ENCODE measurements around the gene KIF9. TPM values are rescaled to one million over a fixed set of nuclear protein-coding genes. Genes with fewer than 3 reads are reported as not detected.

KIF9 gene
- polyA plus RNA-seq, 1 experiment, result 4.0 TPM

DNA sequence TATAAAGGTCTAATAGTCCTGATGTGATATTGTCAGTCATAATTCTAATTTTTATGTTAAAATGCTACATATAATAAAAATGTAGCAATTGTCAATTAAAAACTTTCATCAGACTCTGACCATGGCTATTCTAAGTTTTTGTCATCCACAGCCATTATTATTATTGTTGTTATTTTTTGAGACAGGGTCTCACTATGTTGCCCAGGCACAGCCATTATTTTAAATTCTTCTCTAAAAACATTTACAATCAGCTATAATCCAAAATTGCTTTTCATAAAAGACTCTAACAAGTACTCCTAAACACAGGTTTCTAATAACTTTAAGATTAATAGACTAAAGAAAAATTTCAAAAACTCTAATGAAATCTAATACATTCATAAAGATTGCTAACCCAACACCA, 77.7 kb downstream of the KIF9 start:
- Histone ChIP-seq H3K27me3 (ENCODE audit: control insufficient read depth, insufficient read depth, low read length) (no peaks in the 10 kb centered on the region), H3K9me3 (ENCODE audit: control insufficient read depth, insufficient read depth, low read length) (no peaks in the 10 kb centered on the region), H3K27ac (ENCODE audit: low read depth, low read length) (no peak overlapping the region), H3K4me3 (ENCODE audit: low read depth, low read length) (no peak overlapping the region)
- ChIA-PET CTCF (no interaction called here), POLR2A (no interaction called here)
- no peak for DNase-seq (ENCODE audit: low read depth, low spot score)
- TF ChIP-seq, protein P1, sequence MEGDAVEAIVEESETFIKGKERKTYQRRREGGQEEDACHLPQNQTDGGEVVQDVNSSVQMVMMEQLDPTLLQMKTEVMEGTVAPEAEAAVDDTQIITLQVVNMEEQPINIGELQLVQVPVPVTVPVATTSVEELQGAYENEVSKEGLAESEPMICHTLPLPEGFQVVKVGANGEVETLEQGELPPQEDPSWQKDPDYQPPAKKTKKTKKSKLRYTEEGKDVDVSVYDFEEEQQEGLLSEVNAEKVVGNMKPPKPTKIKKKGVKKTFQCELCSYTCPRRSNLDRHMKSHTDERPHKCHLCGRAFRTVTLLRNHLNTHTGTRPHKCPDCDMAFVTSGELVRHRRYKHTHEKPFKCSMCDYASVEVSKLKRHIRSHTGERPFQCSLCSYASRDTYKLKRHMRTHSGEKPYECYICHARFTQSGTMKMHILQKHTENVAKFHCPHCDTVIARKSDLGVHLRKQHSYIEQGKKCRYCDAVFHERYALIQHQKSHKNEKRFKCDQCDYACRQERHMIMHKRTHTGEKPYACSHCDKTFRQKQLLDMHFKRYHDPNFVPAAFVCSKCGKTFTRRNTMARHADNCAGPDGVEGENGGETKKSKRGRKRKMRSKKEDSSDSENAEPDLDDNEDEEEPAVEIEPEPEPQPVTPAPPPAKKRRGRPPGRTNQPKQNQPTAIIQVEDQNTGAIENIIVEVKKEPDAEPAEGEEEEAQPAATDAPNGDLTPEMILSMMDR (IDR thresholded peaks at IDR 0.05; ENCODE audit: low read depth, low read length), result no peak

DNA sequence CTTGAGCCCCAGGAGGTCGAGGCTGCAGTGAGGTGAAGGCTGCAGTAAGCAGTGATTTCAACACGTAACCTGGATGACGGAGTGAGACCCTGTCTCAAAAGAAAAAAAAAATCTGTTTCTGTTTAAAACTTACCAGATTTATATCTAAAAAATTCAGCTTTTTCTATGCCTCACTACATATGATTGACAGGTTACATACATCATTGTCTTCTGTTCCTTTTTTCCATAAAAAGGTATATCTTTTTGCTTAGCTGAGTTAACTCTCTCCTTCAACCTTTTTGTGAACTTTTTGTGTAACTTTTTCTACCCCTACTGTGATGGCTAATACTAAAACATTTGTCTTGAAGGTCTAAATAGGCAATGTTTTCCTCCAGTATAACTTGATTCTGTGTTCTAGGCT, 80.1 kb downstream of the KIF9 start:
- no peaks in the 10 kb centered on the region for H3K9me3 ChIP-seq (ENCODE audit: control insufficient read depth, insufficient read depth, low read length)
- TF ChIP-seq, protein P1 (IDR thresholded peaks at IDR 0.05; ENCODE audit: low read depth, low read length), result no peak
- no peak for DNase-seq (ENCODE audit: low read depth, low spot score)
- no peaks in the 10 kb centered on the region for H3K27me3 ChIP-seq (ENCODE audit: control insufficient read depth, insufficient read depth, low read length)
- no peak overlapping the region for H3K27ac ChIP-seq (ENCODE audit: low read depth, low read length)
- no peak overlapping the region for H3K4me3 ChIP-seq (ENCODE audit: low read depth, low read length)
- ChIA-PET CTCF (interaction anchor here (0.6 kb wide), 1 partner anchor 141 kb away, joined by 3 read pairs; no protein-coding TSS in a partner anchor), POLR2A (no interaction called here)

DNA sequence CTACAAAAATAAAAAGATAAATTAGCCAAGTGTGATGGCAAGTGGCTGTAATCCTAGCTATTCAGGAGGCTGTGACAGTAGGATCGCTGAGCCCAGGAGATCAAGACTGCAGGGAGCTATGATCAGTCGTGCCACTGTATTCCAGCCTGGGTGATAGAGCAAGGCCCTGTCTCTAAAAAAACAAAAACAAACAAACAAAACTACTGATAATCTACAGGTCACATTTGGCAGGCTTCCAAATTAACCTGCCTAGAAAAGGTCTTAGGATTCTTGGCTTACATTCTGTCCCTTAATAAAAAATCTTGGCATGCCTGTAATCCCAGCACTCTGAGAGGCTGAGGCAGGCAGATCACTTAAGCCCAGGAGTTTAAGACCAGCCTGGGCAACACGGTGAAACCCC, 85.3 kb downstream of the KIF9 start:
- H3K27ac ChIP-seq (ENCODE audit: low read depth, low read length), result no peak overlapping the region
- H3K9me3 ChIP-seq (ENCODE audit: control insufficient read depth, insufficient read depth, low read length), result no peaks in the 10 kb centered on the region
- CTCF ChIA-PET, result no interaction called here
- TF ChIP-seq, protein P1 (IDR thresholded peaks at IDR 0.05; ENCODE audit: low read depth, low read length), result no peak
- POLR2A ChIA-PET, result no interaction called here
- no peaks in the 10 kb centered on the region for H3K27me3 ChIP-seq (ENCODE audit: control insufficient read depth, insufficient read depth, low read length)
- no peak overlapping the region for H3K4me3 ChIP-seq (ENCODE audit: low read depth, low read length)
- DNase-seq (ENCODE audit: low read depth, low spot score), result no peak

DNA sequence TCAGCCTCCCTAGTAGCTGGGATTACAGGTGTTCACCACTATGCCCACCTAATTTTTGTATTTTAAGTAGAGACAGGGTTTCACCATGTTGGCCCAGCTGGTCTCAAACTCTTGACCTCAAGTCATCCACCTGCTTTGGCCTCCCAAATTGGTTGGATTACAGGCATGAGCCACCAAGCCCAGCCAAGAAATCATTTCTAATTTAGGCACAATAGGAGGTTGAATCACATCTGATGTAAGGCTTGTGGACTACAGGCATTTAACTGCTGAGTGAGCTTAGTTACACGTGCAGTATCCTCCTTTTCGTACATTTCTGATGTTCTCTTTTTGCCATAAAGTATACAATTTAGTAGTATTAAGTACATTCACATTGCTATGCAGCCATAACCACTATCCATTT, 87.6 kb downstream of the KIF9 start:
- DNase-seq (ENCODE audit: low read depth, low spot score), result no peak
- POLR2A ChIA-PET, result interaction anchor here (1.2 kb wide), 1 partner anchor 170 kb away, joined by 3 read pairs; no protein-coding TSS in a partner anchor
- H3K27me3 ChIP-seq (ENCODE audit: control insufficient read depth, insufficient read depth, low read length), result no peaks in the 10 kb centered on the region
- no peaks in the 10 kb centered on the region for H3K9me3 ChIP-seq (ENCODE audit: control insufficient read depth, insufficient read depth, low read length)
- no peak overlapping the region for H3K27ac ChIP-seq (ENCODE audit: low read depth, low read length)
- no peak overlapping the region for H3K4me3 ChIP-seq (ENCODE audit: low read depth, low read length)
- CTCF ChIA-PET, result interaction anchor here (0.7 kb wide), 1 partner anchor 51 kb away, joined by 12 read pairs; no protein-coding TSS in a partner anchor
- TF ChIP-seq, protein P1 (IDR thresholded peaks at IDR 0.05; ENCODE audit: low read depth, low read length), result no peak

DNA sequence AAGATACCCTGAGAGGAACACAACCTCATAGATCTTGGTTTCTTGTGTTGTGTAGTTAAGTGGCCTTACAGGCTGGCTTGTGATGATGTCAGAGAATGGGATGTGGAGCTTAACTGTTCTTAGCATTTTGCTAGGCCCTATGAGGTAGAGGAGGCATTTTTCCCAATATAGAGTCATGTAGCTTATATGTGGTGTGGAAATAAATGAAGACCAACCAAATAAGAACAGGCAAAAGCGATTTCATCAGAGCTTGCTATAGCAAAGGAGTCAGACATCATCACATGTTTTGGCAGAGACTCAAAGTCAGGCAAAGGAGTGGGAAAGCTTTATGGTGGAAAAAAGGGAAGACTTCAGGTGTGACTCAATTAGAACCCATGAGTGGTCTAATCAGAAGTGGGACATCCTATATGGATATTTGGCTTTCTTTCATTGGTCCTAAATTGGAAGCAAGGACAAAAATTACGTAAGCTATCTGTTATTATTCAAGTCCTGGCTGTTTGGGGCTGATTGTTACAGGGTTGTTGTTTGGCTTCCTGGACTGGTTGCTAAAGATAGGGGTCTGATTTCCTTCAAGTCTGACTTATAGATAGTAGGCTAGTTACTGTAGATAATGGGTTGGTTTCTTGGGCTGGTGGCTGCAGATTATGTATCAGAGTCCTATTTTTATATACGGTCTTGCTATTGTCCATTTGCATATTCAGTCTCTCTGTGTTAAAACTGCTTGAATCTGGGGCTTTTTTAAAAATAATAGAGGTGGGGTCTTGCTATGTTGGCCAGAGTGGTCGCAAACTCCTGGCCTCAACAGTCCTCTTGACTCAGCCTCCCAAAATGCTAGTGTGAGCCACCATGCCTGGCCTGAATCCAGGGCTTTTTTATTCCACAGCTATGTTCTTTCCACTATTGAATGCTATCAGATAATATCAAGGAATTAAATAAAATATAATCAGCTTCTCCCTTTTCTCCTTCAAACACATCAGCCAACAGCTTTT, 88.4 kb downstream of the KIF9 start:
- no peak for DNase-seq (ENCODE audit: low read depth, low spot score)
- TF ChIP-seq, protein P1 (IDR thresholded peaks at IDR 0.05; ENCODE audit: low read depth, low read length), result no peak
- ChIA-PET CTCF (interaction anchor here (0.7 kb wide), 1 partner anchor 50 kb away, joined by 12 read pairs; no protein-coding TSS in a partner anchor), POLR2A (interaction anchor here (0.7 to 1.2 kb wide), 2 partner anchors 34 to 169 kb away, joined by 3 to 6 read pairs; no protein-coding TSS in a partner anchor)
- Histone ChIP-seq H3K27ac (ENCODE audit: low read depth, low read length) (no peak overlapping the region), H3K27me3 (ENCODE audit: control insufficient read depth, insufficient read depth, low read length) (no peaks in the 10 kb centered on the region), H3K4me3 (ENCODE audit: low read depth, low read length) (no peak overlapping the region), H3K9me3 (ENCODE audit: control insufficient read depth, insufficient read depth, low read length) (no peaks in the 10 kb centered on the region)
